ENCODE measurements around the gene ATP11A.

DNA sequence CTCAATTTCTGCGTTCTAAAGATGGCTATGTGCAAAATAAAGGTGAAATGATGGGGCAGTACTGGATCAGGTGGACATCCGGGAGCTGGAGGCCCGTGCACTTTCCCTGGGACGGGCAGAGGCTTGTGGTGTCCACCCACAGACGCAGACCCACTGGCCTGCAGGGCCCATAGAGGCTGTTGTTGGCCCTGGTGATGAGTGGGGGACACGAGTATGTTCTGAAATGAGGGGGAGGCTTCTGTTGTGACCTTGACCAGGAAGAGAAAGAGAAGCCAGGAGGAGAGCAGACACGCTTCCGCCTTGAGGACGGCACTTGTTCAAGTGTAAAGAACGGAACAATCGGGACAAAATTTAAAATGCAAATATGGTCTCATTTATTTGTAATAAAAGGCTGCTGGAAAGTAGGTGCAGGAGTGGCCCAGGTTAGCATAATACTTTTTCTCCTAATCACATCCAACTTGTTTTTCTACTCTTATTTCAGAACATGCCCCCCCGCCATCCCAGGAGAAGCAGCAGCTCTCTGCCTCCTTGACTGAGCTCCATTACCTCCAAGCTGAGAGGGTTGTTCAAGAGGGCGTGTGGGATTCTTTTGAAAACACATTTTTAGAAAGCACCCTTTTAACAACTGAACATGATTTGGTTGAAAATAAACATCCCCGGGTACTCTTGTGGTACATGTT lies 27.1 kb downstream of the ATP11A start:
- TF ChIP-seq GATA2 (IDR thresholded peaks at IDR 0.05; ENCODE audit: low read depth, low read length) (no peak), GATA3 (IDR thresholded peaks at IDR 0.05; ENCODE audit: low read depth, low read length) (no peak)
